NCI-H69 (cell line): ENCODE data around the gene VEZF1.

Source experiments
- DNase-seq: peaks from one replicate; lab custom pipeline; 2025; lab: John Stamatoyannopoulos, UW

Gene VEZF1

GRCh38 chr17:57949649-57950048 lies 38.4 kb downstream of the VEZF1 start:
- no peak for DNase-seq

GRCh38 chr17:57948555-57949420 lies 39.3 kb downstream of the VEZF1 start:
- no peak for DNase-seq

- DNase-seq = no peak
Measured at GRCh38 chr17:57948169-57948554, 39.9 kb downstream of the VEZF1 start.

DNA sequence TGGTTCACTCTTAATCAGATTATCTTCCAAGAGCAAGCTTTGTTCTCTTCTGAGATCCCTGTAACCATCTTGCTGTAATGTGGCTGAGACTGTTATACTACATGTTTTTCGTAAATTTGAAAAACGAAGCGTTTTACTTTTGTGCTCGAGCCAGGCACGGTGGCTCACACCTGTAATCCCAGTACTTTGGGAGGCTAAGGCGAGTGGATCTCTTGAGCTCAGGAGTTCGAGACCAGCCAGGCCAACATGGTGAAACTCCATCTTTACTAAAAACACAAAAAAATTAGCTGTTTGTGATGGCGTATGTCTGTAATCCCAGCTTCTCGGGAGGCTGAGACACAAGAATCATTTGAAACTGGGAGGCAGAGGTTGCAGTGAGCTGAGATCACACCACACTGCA lies 40.7 kb downstream of the VEZF1 start:
- no peak for DNase-seq

GRCh38 chr17:57946798-57947358 lies 41.2 kb downstream of the VEZF1 start:
- DNase-seq = peak; percentile 83

- DNase-seq = peak; percentile 83
Measured at GRCh38 chr17:57945996-57946797, 41.9 kb downstream of the VEZF1 start.

- no peak for DNase-seq
Measured at GRCh38 chr17:57944908-57945307, 43.1 kb downstream of the VEZF1 start.

DNA sequence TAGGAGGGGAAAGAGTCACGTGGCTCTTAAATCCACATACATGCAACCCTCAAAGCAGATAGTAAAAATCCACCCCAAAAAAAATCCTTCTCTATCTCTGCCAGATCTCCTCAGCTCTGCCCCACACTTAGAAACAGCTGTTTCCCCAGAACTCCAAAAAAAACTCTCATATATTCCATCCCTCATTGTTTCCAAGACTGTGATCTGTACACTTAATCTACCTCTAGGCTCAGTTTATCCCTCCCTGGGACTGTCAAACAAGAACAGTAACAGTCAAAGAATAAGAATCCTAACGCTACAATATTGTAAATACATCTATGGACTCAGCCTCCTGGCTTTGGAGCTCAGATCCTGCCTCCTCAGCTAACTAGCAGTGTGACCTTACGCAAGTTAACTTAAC lies 44.4 kb downstream of the VEZF1 start:
- DNase-seq = no peak

GRCh38 chr17:57943140-57943539 lies 44.9 kb downstream of the VEZF1 start:
- DNase-seq = no peak

GRCh38 chr17:57941384-57942370 lies 46.4 kb downstream of the VEZF1 start:
- no peak for DNase-seq

- DNase-seq = peak; percentile 86
Measured at GRCh38 chr17:57940653-57941329, 47.3 kb downstream of the VEZF1 start.

DNA sequence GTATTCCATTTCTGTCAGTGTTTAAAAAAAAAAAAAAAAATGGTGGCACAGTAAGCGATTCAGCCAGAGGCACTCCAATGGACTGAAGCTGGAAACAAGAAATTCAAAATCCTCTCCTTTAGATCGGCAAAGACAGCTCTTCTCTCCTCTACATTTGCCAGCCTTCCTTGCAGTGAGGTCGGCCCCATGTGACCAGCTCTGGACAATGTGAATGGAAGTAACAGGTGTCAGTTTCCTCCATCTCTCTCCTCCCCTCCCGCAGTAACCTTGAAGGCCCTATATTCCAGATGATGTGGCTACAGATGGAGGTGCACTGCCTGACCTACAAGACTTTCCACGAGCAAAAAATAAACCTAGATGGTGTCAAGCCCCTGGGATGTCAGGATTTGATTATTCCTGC lies 47.8 kb downstream of the VEZF1 start:
- peak; percentile 87 for DNase-seq

DNA sequence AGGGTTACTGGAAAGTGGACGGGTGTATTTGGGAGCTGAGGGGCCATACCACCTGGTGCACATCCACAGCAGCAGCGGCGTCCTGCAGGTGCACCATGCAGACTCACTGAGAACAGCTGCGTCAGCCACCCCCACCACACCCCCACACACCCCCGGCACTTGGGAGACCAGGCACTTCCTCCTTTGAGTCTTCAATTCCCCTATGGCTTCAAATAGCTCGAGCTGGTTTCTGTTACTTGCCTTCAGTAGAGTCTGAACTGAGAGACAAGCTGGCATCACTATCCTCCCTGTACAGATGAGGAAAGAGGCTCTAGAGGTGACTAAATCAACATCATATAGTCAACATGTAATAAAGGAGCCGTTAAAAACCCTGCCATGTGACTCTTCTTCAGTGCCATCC lies 48.3 kb downstream of the VEZF1 start:
- peak; percentile 96 for DNase-seq

DNA sequence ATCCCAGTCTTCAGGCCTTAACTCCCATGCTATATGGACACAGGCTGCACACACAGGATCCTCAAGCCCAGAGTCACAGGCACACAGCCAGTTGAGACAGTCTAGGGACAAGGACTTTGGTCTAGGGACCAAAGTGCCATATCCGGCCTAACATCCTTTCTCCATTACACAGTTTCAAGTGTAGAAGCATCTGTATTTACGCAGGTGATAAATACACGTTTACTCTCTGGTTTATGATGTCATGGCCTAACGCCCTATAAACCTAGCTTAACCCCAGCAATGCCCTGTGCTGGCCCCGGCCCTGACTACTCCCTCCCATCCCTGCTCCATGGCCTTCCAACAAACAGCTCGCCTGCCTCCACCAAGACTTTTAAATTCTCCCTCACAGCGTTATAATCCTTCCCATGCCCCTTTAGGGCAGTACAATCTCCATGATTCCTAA lies 50.0 kb downstream of the VEZF1 start:
- DNase-seq = peak; percentile 70

- DNase-seq = no peak
Measured at GRCh38 chr17:57937492-57937891, 50.6 kb downstream of the VEZF1 start.

DNA sequence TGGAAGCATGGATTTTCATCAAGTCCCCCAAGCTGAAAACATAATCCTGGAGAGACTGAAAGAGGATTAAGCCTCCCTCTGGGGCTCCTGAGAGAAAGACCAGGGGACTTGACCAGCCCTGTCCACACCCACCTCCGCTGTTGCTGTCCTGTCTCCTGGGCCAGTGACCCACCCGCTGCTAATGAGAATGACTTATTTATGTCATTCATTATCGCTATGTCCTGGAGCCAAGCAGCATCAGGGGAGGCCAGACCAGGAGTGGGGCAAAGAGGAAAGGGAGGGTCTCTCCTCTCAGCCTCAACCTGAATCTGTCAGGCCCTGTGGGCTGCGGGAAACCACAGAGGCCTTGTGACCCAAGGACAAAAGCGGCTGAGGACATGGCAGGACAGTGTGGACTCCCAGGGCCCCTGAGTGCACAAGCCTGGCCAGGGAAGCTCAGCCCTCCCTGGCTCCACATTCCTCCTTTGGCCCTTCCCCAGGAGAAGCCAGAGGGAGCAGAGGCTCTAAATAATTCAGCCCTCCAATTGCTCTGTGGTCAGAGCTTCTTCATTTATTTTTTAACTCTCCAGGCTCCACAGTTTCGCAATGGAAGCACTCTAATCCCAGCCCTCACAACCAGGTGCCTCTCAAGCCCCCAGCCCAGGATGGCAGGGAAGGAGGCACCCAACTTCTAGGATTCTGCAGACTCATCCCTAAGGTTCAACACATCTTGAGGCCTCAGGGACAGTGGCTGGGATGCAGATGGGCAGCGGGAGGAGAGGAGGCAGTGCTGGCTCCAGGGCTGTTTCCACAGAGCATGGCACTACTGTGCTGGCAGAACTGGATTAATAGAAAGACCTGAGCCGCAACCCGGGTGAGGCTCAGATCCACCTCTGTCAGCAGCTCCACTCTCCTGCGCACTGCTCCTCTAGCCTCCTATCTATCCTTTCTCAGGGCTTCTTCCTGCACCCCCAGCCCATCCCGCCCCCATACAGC lies 51.9 kb downstream of the VEZF1 start:
- peak; percentile 86 for DNase-seq

DNA sequence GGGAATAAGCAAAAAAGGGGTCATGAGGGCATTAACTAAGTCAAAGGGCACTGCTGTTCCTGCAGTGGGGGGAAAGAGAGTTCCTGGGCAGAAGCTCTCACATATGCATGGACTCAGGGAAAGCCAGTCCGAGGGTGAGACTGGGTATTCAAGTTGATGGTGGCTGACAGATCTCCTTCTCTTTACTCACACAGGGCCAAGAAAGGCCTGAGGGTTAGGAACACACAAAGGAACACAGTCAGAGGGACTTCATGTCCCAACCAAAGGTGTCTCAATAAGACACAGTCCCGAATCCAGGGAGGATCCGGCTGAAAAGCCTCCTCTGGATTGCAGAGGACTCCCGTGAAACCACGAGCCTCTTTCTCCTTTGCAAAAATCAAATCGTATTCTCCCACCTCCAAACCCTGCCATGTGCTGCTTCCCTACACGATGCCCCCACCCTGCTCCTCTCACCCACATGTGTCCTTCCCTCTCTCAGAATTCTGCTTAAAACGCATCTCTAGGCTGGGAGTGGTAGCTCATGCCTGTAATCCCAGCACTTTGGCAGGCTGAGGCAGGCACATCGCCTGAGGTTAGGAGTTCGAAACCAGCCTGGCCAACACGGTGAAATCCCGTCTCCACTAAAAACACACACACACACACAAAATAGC lies 56.4 kb downstream of the VEZF1 start:
- no peak for DNase-seq

DNA sequence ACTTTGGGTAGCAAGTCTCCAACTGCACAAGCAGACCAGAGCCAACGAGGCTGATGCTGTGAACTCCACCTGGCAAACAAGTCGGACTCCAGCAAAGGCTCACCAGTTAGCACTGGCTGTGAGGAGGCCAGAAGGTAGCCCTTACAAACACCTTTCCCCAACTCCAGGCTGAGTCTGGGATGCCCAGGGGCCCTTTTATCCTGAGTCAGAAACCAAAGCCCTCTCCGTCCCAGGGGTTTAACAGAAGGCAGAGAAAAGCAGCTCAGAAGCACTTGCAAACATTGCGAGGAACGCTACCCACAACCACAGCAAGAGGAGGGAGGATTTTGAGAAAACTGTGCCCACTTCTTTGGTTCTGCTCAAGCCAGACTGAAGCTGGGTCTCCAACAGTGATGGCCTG lies 57.8 kb downstream of the VEZF1 start:
- DNase-seq = no peak

- no peak for DNase-seq
Measured at GRCh38 chr17:57929386-57929785, 58.7 kb downstream of the VEZF1 start.
